Occipital lobe (tissue), 3 donors: ENCODE data around the gene FGA. TPM values are rescaled to one million over a fixed set of nuclear protein-coding genes. Genes with fewer than 3 reads are reported as not detected.

ENCODE experiments used
- DNase-seq: peaks from one replicate; lab custom pipeline; 2025; lab: John Stamatoyannopoulos, UW
- small RNA-seq: library from RNA; depleted of rRNA; stranded (forward); fragments of <200 nt; gene quantifications from one replicate; pipeline ENCODE3, GENCODE V24; 2014
- total RNA-seq: library from RNA; depleted of rRNA; stranded (reverse); fragments of >200 nt; gene quantifications from one replicate; pipeline ENCODE4 v1.2.3, GENCODE V29; 2014

Gene FGA
- total RNA-seq, 1 donor from 2014 or later = 2.8 TPM

GRCh38 chr4:154542271-154542879, 48.2 kb downstream of the FGA start:
- no peak for DNase-seq

Small RNA genes lying within 50 kb of the gene (small RNA-seq; reads per million reads assigned to genes)
- gene RNU6-1285P = not detected

Other genes with a start within 250 kb of the FGA start
- 3.7 TPM for gene DCHS2, start 98.9 kb downstream of the FGA start, total RNA-seq
- gene PLRG1, start 40.3 kb downstream of the FGA start, total RNA-seq = 81.1 TPM
- gene FGB, start 27.7 kb downstream of the FGA start, total RNA-seq = 2.8 TPM
- gene FGG, start 21.9 kb upstream of the FGA start, total RNA-seq = 3.1 TPM
- gene LRAT, start 153.3 kb upstream of the FGA start, total RNA-seq = 0.78 TPM
- gene RBM46, start 190.5 kb upstream of the FGA start, total RNA-seq = 0.31 TPM